22Rv1 (cell line): Measurements from ENCODE around the gene RPL5.

Source experiments
- CTCF ChIP-seq: fragments of 450-650 bp; IDR thresholded peaks from 2 replicates; pipeline ENCODE4 v1.5.1; 2017; ENCODE audit warnings: mild to moderate bottlenecking
- ZFX ChIP-seq: fragments of 450-650 bp; IDR thresholded peaks from 2 replicates; pipeline ENCODE4 v1.6.1; 2017; ENCODE audit warnings: antibody characterized with exemption, borderline replicate concordance

GRCh38 chr1:92817986-92818764, 13.7 kb upstream of the RPL5 start:
- TF ChIP-seq CTCF (peak; percentile 81), ZFX (no peak)
